Smooth muscle cell (in vitro differentiated cells): ENCODE measurements around the gene SMOC1. TPM values are rescaled to one million over a fixed set of nuclear protein-coding genes. Genes with fewer than 3 reads are reported as not detected.

Source experiments
- DNase-seq: peaks from one replicate; lab custom pipeline; 2025; ENCODE audit not compliant: unreplicated experiment; lab: John Stamatoyannopoulos, UW
- H2AFZ ChIP-seq: fragments of 200-600 bp; sonication (generic); 2 replicates; pipeline ENCODE4 v1.6.0; 2016; ENCODE audit warnings: antibody characterized with exemption, low read depth, mild to moderate bottlenecking
- H3F3A ChIP-seq: fragments of 200-600 bp; sonication (generic); 2 replicates; pipeline ENCODE4 v1.6.0; 2017; ENCODE audit warnings: antibody characterized with exemption, low read depth
- H3K27ac ChIP-seq: fragments of 200-600 bp; sonication (generic); 2 replicates; pipeline ENCODE4 v1.5.1; 2016; ENCODE audit warnings: low read depth, mild to moderate bottlenecking
- H3K27me3 ChIP-seq: fragments of 200-600 bp; sonication (generic); 2 replicates; pipeline ENCODE4 v1.6.1; 2016; ENCODE audit warnings: low read depth, mild to moderate bottlenecking
- H3K36me3 ChIP-seq: fragments of 200-600 bp; sonication (generic); 2 replicates; pipeline ENCODE4 v1.5.1; 2016; ENCODE audit warnings: low read depth
- H3K4me1 ChIP-seq: fragments of 200-600 bp; sonication (generic); 2 replicates; pipeline ENCODE4 v1.5.1; 2016; ENCODE audit warnings: low read depth
- H3K4me2 ChIP-seq: fragments of 200-600 bp; sonication (generic); 2 replicates; pipeline ENCODE4 v1.6.0; 2016; ENCODE audit warnings: mild to moderate bottlenecking
- H3K4me3 ChIP-seq: fragments of 200-600 bp; sonication (generic); 2 replicates; pipeline ENCODE4 v1.5.1; 2016; ENCODE audit warnings: mild to moderate bottlenecking
- H3K79me2 ChIP-seq: fragments of 200-600 bp; sonication (generic); 2 replicates; pipeline ENCODE4 v1.6.0; 2016; ENCODE audit warnings: low read depth, mild to moderate bottlenecking
- H3K9ac ChIP-seq: fragments of 200-600 bp; sonication (generic); 2 replicates; pipeline ENCODE4 v1.6.0; 2016; ENCODE audit warnings: low read depth
- H3K9me3 ChIP-seq: fragments of 200-600 bp; sonication (generic); replicated peaks from 2 replicates; pipeline ENCODE4 v1.5.1; 2016; ENCODE audit warnings: low read depth
- H4K20me1 ChIP-seq: fragments of 200-600 bp; sonication (generic); 2 replicates; pipeline ENCODE4 v1.6.0; 2016; ENCODE audit warnings: low read depth
- WGBS: methylation state at CpG from one replicate; pipeline ENCODE4 v1.1.7; 2016; ENCODE audit warnings: low lambda C conversion rate; 5-methylcytosine and 5-hydroxymethylcytosine counted together
- polyA plus RNA-seq: library from polyadenylated mRNA; unstranded; fragments of >200 nt; fragmentation: Nextera tagmentation; extraction: Ambion mirVana; gene quantifications from 2 replicates; pipeline ENCODE4 v1.2.1, GENCODE V29; 2016
- total RNA-seq: library from RNA; depleted of rRNA; stranded (reverse); fragments of >200 nt; gene quantifications from 2 replicates; pipeline ENCODE4 v1.2.3, GENCODE V29; 2014
- TF ChIP-seq, protein P1 (sequence below): fragments of 200-600 bp; sonication (generic); IDR thresholded peaks from 2 replicates; pipeline ENCODE4 v1.5.1; 2017; ENCODE audit warnings: borderline replicate concordance, mild to moderate bottlenecking, antibody characterized with exemption; ENCODE audit not compliant: insufficient read depth, poor library complexity, severe bottlenecking

Gene SMOC1
- total and polyA plus RNA-seq, 2 experiments from 2014 or later = 1.6 to 6.3 TPM

DNA sequence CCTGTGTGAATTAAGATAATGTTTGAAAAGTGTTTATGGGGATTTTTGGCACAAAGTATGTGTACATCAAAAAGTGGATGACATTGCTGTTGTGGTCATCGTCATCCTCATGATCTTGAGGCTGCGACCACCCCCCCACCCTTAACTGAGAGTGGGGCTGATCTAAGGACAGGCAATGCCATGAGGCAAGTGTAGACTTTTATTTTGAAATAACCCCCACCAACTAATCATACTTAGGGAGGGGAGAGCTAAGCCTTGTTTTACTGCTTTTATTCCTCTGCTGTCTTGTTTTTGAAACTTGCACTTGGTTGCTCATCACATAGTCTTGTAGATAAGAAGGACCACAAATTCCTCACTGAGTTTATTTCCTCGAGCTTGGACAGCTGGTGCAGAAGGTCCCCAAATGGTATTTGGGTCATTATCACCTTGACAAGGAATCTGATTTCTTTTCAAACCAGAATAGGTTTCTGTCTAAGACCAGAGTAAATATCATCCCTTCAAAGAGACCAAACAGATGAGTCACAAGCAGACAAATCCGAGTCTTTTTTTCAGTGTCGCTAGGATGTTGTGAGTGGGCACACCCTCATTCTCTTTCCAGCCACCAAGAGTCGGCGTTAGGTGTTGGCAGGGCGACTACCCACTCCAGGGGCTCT lies 23.9 kb upstream of the SMOC1 start:
- 38% methylated on average over 8 of the region's 8 CpGs for WGBS
- H3K27me3 ChIP-seq = no peaks in the 10 kb centered on the region

GRCh38 chr14:69858801-69859200 lies 20.4 kb upstream of the SMOC1 start:
- no peak overlapping the region for H3K9ac ChIP-seq
- WGBS = 86% methylated on average over 6 of the region's 8 CpGs
- no peaks in the 10 kb centered on the region for H4K20me1 ChIP-seq
- TF ChIP-seq, protein P1, sequence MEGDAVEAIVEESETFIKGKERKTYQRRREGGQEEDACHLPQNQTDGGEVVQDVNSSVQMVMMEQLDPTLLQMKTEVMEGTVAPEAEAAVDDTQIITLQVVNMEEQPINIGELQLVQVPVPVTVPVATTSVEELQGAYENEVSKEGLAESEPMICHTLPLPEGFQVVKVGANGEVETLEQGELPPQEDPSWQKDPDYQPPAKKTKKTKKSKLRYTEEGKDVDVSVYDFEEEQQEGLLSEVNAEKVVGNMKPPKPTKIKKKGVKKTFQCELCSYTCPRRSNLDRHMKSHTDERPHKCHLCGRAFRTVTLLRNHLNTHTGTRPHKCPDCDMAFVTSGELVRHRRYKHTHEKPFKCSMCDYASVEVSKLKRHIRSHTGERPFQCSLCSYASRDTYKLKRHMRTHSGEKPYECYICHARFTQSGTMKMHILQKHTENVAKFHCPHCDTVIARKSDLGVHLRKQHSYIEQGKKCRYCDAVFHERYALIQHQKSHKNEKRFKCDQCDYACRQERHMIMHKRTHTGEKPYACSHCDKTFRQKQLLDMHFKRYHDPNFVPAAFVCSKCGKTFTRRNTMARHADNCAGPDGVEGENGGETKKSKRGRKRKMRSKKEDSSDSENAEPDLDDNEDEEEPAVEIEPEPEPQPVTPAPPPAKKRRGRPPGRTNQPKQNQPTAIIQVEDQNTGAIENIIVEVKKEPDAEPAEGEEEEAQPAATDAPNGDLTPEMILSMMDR = no peak
- H3K27me3 ChIP-seq = no peaks in the 10 kb centered on the region
- H3K79me2 ChIP-seq = no peaks in the 10 kb centered on the region
- no peaks in the 10 kb centered on the region for H3K36me3 ChIP-seq
- peaks cover 9% of the 10 kb centered on the region for H3F3A ChIP-seq
- no peak overlapping the region for H3K4me3 ChIP-seq
- H3K9me3 ChIP-seq = no peaks in the 10 kb centered on the region
- no peak overlapping the region for H3K4me2 ChIP-seq
- no peak for DNase-seq
- peaks cover 18% of the 10 kb centered on the region for H3K4me1 ChIP-seq
- no peak overlapping the region for H3K27ac ChIP-seq
- no peak overlapping the region for H2AFZ ChIP-seq

More for the DNA sequence above, 23.9 kb upstream of the SMOC1 start:
- no peak overlapping the region for H3K27ac ChIP-seq
- peak overlapping the region; percentile 46 for H3K4me2 ChIP-seq
- H3K9me3 ChIP-seq = no peaks in the 10 kb centered on the region
- H3K36me3 ChIP-seq = no peaks in the 10 kb centered on the region
- peaks cover 14% of the 10 kb centered on the region for H3F3A ChIP-seq
- no peak overlapping the region for H3K4me3 ChIP-seq
- no peak overlapping the region for H3K9ac ChIP-seq
- TF ChIP-seq, protein P1 = no peak
- no peak for DNase-seq
- H4K20me1 ChIP-seq = no peaks in the 10 kb centered on the region
- H3K79me2 ChIP-seq = no peaks in the 10 kb centered on the region
- H2AFZ ChIP-seq = no peak overlapping the region
- peaks cover 27% of the 10 kb centered on the region for H3K4me1 ChIP-seq

DNA sequence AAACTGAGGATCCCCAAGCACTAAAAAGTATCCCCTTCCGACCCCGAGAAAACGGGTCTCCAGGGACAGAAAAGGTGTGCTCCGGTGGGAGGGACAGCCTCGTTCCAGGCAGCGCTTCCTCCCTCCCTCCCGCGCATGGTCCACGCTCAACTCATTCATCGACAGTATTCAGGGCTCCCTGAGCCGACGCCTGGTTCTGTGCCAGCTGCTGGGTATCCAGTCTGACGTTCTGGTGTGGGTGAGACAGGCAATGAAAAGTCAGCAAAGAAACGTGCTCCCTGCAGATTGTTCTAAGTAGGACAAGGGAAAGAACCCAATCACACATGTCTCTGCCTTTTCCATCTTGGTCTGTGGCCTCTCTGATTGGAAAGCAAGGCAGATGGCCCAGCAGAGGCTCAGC lies 19.6 kb upstream of the SMOC1 start:
- Histone ChIP-seq H2AFZ (no peak overlapping the region), H3K36me3 (no peaks in the 10 kb centered on the region), H3K27ac (no peak overlapping the region), H4K20me1 (no peaks in the 10 kb centered on the region), H3K79me2 (no peaks in the 10 kb centered on the region), H3K9ac (no peak overlapping the region), H3K4me1 (peaks cover 18% of the 10 kb centered on the region), H3K4me3 (no peak overlapping the region), H3F3A (peaks cover 5% of the 10 kb centered on the region), H3K9me3 (no peaks in the 10 kb centered on the region), H3K27me3 (no peaks in the 10 kb centered on the region), H3K4me2 (no peak overlapping the region)
- 91% methylated on average over 14 of the region's 14 CpGs for WGBS
- TF ChIP-seq, protein P1 = no peak
- DNase-seq = no peak

- H3K4me3 ChIP-seq = no peak overlapping the region
- DNase-seq = no peak
- H3K9ac ChIP-seq = no peak overlapping the region
- H3K27me3 ChIP-seq = no peaks in the 10 kb centered on the region
- no peaks in the 10 kb centered on the region for H3K79me2 ChIP-seq
- H3F3A ChIP-seq = no peaks in the 10 kb centered on the region
- TF ChIP-seq, protein P1 = no peak
- no peaks in the 10 kb centered on the region for H4K20me1 ChIP-seq
- no peak overlapping the region for H2AFZ ChIP-seq
- no peaks in the 10 kb centered on the region for H3K9me3 ChIP-seq
- H3K36me3 ChIP-seq = no peaks in the 10 kb centered on the region
- 46% methylated on average over 12 of the region's 12 CpGs for WGBS
- no peak overlapping the region for H3K4me2 ChIP-seq
- peaks cover 12% of the 10 kb centered on the region for H3K4me1 ChIP-seq
- no peak overlapping the region for H3K27ac ChIP-seq
Observed at GRCh38 chr14:69860221-69860620, 19.0 kb upstream of the SMOC1 start.
